AG04450 (cell line): ENCODE results near the gene NPNT. TPM values are rescaled to one million over a fixed set of nuclear protein-coding genes. Genes with fewer than 3 reads are reported as not detected.

ENCODE experiments used
- CTCF ChIA-PET: fragments of 300-600, 350-600 bp; formaldehyde crosslinking; extraction: SDS; loops from one replicate; lab custom pipeline; 2022; ENCODE audit warnings: antibody characterized with exemption, inconsistent platforms; lab: Charles Lee
- POLR2A ChIA-PET: fragments of 350-600 bp; formaldehyde crosslinking; extraction: SDS; loops from one replicate; lab custom pipeline; 2021; ENCODE audit warnings: antibody characterized with exemption, inconsistent platforms; lab: Yijun Ruan, JAX
- DNase-seq: peaks from one replicate; pipeline ENCODE4 v3.0.0-alpha.2; 2011; ENCODE audit warnings: low read depth, low spot score
- H3K27ac ChIP-seq: one replicate; pipeline ENCODE4 v1.5.1; 2012; ENCODE audit warnings: low read depth, low read length, control low read depth
- H3K27me3 ChIP-seq: one replicate; pipeline ENCODE4 v1.6.0; 2012; ENCODE audit warnings: low read length; ENCODE audit not compliant: control insufficient read depth, insufficient read depth
- H3K4me3 ChIP-seq: 2 replicates; pipeline ENCODE4 v1.5.1; 2011; ENCODE audit warnings: mild to moderate bottlenecking, low read depth, low read length, control low read depth
- H3K9me3 ChIP-seq: 2 replicates; pipeline ENCODE4 v1.5.1; 2012; ENCODE audit warnings: low read length; ENCODE audit not compliant: control insufficient read depth, insufficient read depth
- CTCF ChIP-seq: IDR thresholded peaks from 2 replicates; pipeline ENCODE4 v1.5.1; 2011; ENCODE audit warnings: low read depth, low read length, control low read depth, inconsistent platforms
- polyA plus RNA-seq: library from polyadenylated mRNA; depleted of rRNA; stranded (reverse); fragments of >200 nt; gene quantifications from 2 replicates; pipeline ENCODE4 v1.2.3, GENCODE V29; 2011

The NPNT gene
- polyA plus RNA-seq, 1 experiment: not detected

GRCh38 chr4:105912633-105913032 lies 17.4 kb downstream of the NPNT start:
- Histone ChIP-seq H3K9me3 (no peaks in the 10 kb centered on the region), H3K27ac (no peak overlapping the region), H3K4me3 (no peak overlapping the region), H3K27me3 (no peaks in the 10 kb centered on the region)
- ChIA-PET CTCF (no interaction called here), POLR2A (no interaction called here)
- no peak for TF ChIP-seq CTCF
- no peak for DNase-seq

GRCh38 chr4:105917171-105917685 lies 22.0 kb downstream of the NPNT start:
- DNase-seq: no peak
- ChIA-PET CTCF (no interaction called here), POLR2A (no interaction called here)
- no peaks in the 10 kb centered on the region for H3K9me3 ChIP-seq
- no peak overlapping the region for H3K27ac ChIP-seq
- no peak overlapping the region for H3K4me3 ChIP-seq
- H3K27me3 ChIP-seq: no peaks in the 10 kb centered on the region
- TF ChIP-seq CTCF: no peak

- no peak overlapping the region for H3K4me3 ChIP-seq
- H3K27ac ChIP-seq: no peak overlapping the region
- ChIA-PET CTCF (no interaction called here), POLR2A (no interaction called here)
- TF ChIP-seq CTCF: no peak
- H3K9me3 ChIP-seq: no peaks in the 10 kb centered on the region
- no peak for DNase-seq
- no peaks in the 10 kb centered on the region for H3K27me3 ChIP-seq
Observed at GRCh38 chr4:105921301-105921700, 26.0 kb downstream of the NPNT start.

GRCh38 chr4:105923497-105924238 lies 28.4 kb downstream of the NPNT start:
- H3K27ac ChIP-seq: no peak overlapping the region
- ChIA-PET CTCF (no interaction called here), POLR2A (no interaction called here)
- no peak for DNase-seq
- no peaks in the 10 kb centered on the region for H3K27me3 ChIP-seq
- no peak for TF ChIP-seq CTCF
- H3K9me3 ChIP-seq: no peaks in the 10 kb centered on the region
- H3K4me3 ChIP-seq: no peak overlapping the region

- ChIA-PET POLR2A (no interaction called here), CTCF (no interaction called here)
- no peak overlapping the region for H3K4me3 ChIP-seq
- no peak for DNase-seq
- H3K27ac ChIP-seq: no peak overlapping the region
- no peak for TF ChIP-seq CTCF
- no peaks in the 10 kb centered on the region for H3K27me3 ChIP-seq
- H3K9me3 ChIP-seq: no peaks in the 10 kb centered on the region
Observed at GRCh38 chr4:105924341-105924740, 29.1 kb downstream of the NPNT start.
